DMS79 treated with DMSO at 0.1 percent for 48 hours (cell line): ENCODE data around the gene RPS14.
A peak's percentile ranks its signal among the peaks of the same experiment; 100 is the strongest.
"Not testable (repeated sequence)": the region's sequence is repeated elsewhere in the genome, so short reads cannot be mapped to it uniquely, and the experiment has no call there.

Experiments
- DNase-seq: peaks from one replicate; lab custom pipeline; 2025; lab: John Stamatoyannopoulos, UW

The RPS14 gene

GRCh38 chr5:150443242-150444075 lies 6.1 kb downstream of the RPS14 start:
- no peak for DNase-seq

DNA sequence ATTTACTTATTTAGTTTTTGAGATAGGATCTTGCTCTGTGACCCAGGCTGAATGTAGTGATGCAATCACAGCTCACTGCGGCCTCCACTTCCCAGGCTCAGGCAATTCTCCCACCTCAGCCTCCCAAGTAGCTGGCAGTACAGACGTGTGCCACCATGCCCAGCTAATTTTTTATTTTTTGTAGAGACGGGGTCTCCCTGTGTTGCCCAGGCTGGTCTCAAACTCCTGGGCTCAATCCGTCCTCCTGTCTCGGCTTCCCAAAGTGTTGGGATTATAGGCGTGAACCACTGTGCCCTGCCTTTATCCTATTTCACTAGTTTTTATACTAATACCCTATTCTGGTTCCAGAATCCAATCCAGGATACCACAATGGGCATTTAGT lies 6.8 kb downstream of the RPS14 start:
- DNase-seq: no peak

DNA sequence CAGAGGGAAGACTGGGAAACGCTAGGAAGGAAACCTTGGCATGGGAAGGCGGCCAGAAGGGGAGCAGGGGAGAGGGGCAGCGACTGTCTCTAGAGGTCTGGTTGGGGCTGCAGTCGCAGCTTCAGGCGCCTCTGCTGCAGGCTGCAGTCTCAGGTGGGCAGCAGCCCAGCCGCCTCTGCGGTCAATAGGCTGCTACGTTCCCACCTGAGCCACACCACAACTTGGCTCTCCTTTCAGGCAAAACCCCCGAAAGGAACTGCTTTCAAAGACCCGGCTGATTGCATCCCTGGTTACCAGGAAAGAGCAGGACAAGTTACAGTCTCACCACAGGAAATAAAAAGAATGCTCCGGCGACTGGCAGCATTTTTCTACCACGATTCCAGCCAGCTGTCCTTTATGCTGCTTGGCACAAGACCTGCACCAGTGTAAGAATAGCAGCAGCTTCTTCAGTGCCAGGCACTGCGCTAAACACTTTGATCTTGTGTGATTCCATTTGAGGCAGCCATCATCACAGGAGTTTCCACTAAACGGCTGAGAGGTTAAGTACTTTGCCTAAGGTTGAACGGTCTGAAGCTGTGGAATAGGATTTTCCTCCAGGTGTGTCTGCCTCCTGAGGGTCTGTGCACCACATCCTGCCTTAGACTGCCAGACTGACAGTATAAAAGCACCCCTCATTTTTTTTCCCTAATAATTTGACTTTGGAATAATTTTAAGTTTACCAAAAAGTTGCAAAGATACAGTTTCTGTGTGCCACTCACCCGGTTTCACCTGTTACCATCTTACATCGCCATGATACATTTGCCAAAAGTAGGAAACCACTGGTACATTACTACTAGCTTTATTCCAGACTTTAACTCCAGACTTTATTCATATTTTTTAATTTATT lies 7.5 kb downstream of the RPS14 start:
- no peak for DNase-seq

DNA sequence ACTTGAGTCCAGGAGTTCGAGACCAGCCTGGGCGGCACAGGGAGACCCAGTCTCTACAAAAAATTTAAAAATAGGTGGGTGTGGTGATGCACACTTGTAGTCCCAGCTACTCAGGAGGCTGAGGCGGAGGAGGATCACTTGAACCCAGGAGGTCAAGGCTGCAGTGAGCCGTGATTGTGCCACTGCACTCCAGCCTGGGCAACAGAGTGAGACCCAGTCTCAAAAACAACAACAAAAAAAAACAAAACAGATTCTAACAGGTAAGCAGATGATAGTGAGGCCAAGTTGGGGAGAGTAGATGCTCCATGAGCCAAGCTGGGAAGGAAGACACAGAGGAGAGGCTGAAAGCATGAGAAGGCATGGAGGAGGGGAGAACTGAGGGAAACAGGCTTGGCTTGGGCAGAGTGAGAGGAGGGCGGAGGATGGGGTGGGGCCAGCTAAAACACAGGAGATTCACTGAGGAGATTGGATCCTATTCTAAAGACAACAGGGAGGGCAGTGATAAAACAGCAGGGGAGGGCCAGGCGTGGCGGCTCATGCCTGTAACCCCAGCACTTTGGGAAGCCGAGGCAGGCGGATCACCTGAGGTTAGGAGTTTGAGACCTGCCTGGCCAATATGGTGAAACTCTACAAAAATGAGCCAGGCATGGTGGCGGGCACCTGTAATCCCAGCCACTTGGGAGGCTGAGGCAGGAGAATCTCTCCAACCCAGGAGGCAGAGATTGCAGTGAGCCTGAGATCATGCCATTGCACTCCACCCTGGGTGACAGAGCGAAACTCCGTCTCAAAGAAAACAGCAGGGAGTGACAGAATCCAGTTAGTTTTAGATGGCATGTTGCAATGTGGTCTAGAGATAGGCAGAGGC lies 8.4 kb downstream of the RPS14 start:
- no peak for DNase-seq

- DNase-seq: no peak
Observed at GRCh38 chr5:150438873-150439546, 10.5 kb downstream of the RPS14 start.

DNA sequence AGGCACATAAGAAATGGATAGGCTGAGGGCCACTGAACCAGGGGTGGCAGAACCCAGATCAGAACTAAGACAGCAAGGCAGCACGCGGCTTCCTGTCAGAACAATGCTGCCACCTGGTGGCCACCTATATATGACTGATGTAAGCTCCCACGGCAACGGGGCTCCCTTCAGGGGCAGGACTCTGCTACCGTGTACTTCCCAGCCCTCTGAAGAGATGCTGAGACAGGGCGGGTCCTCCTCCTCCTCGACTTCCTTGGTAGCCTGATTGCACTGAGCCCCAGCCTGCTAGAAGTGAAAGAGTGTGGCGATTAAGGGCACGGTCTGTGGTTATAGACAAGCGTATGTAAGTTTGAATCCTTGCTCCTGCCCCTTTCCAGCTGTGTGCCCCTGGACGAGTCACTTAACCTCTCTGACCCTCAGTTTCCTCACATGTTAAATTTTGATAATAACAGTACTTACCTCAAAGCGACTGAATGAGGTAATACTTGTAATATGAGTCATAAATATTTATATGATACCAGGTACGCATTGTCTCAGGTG lies 13.3 kb downstream of the RPS14 start:
- DNase-seq: peak; percentile 48

DNA sequence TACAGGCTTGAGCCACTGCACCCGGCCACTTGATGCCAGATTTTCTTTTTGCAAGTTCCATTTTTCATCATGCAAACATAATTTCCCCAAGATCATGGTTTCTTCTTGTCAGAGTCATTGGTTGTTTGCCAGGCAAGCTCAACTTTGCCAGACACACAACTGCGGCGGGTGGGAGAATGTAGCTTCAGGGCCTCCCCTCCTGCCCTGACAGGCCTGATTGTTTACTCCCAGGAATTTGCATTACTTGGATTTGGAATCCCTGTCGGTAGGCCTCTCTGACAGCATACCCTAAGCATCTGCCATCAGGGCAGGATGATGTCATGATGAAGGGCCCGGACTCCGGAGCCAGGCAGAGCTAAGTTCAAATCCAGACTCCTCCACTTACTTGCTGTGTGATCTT lies 15.1 kb downstream of the RPS14 start:
- DNase-seq: no peak

DNA sequence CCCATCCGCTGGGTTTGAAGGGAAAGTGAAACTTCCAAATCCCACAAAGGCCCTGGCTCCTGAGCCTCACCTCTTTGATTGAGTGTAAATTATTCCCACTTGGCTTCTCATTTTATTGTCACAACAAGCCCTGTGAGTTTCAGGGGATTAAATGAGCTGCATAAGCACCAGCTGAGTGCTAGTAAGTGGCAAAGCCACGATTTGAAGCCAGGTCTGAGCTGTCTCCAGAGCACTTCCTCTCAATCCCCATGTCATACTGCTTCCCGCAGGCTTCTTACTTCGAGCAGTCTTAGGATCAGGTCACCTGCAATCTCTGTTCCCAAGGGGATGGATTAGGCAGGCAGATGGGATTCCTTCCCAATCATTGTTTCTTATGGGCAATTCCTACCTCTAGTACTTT lies 18.0 kb downstream of the RPS14 start:
- DNase-seq: no peak

GRCh38 chr5:150431048-150431447 lies 18.5 kb downstream of the RPS14 start:
- DNase-seq: no peak

DNA sequence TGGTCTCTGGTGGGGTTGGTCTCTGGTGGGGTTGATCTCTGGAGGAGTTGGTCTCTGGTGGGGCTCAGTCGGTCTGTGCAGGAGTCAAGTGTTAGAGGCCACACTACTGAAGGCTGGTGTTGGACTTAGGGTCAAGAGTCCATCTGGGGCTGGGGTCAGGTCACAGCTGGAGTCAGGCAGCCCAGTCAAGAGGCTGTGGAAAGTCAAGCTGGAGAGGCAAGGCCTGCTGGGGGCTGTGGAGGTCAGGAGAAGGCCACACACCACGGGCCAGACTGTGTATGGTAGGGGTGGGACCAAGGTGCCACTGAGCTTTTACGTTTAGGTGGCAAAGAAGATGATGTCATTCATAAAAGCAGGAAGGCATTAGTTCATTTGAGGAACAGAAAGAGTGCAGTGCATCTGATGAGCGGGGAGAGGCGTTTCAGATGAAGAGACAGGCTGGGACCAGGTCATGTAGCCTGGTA lies 20.1 kb downstream of the RPS14 start:
- DNase-seq: no peak

GRCh38 chr5:150428978-150429377 lies 20.6 kb downstream of the RPS14 start:
- DNase-seq: no peak

GRCh38 chr5:150428106-150428876 lies 21.2 kb downstream of the RPS14 start:
- no peak for DNase-seq

DNA sequence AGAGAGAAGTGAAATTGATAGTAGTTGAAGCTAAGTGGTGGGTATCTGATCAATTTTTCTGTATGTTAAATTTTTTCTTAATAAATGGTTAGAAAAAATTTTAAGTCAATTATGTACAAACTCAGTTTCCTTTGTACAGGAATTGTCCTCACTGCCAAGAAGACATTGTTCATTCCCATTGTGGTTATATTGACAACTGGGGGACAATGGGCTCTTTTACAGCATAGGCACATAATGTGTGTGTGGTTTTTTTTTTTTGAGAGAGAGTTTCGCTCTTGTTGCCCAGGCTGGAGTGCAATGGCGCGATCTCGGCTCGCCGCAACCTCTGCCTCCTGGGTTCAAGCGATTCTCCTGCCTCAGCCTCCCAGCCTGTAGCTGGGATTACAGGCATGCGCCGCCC lies 23.4 kb downstream of the RPS14 start:
- DNase-seq: not testable (repeated sequence)

- DNase-seq: no peak
Observed at GRCh38 chr5:150422758-150423157, 26.8 kb downstream of the RPS14 start.

DNA sequence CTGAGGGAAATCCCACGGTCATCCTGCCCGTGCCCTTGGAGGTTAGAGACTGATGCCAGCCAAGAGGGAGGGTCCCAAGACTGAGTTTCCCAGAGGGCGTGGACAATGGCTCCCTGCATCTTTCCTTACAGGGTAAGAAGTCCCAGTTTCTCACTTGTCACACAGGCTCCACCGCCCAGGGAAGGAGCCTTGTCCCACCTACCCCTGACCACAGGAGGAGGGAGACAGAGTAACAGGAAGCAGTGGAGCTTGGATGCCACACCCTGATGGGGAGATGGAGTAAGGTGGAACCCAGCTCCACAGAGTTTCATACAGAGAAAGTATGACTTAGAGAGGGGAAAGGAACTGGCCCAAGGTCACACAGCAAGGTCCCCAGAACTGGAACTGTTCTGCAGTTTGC lies 27.5 kb downstream of the RPS14 start:
- no peak for DNase-seq

DNA sequence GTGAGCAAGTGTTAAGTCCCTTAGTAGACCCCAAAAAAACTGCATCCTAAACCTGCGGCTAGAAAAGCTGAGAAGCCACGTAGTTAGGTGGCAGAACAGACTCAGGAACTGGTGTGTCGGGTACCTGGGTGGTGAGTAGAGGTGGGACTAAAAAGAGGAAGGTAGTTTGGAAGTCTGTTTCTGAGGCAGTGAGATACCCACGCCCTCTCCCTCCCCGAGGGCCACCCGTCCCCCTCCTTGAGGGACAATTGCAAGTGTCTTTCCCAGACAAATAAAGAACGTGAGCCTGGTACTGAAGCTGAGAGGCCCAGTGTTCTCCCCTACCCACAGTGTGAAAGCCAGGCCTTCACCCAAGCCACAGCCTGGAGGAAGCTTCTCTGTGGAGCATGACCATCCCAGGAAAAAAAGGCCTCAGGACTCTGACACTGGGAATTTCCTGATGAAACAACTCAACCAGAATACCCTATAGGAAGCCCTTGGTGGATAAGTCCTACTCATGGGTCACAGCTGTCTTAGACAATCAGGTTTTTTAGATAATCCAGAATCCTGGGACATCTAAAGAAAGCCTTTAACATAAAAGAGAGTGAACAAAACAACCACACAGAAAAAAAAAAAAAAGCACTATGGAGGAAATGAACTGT lies 29.8 kb downstream of the RPS14 start:
- no peak for DNase-seq

GRCh38 chr5:150413902-150414790 lies 35.4 kb downstream of the RPS14 start:
- not testable (repeated sequence) for DNase-seq

GRCh38 chr5:150413176-150413901 lies 36.2 kb downstream of the RPS14 start:
- no peak for DNase-seq
